RCC 7860 (cell line): ENCODE data around the gene CD8B.
A peak's percentile ranks its signal among the peaks of the same experiment; 100 is the strongest.
"Not testable (repeated sequence)": the region's sequence is repeated elsewhere in the genome, so short reads cannot be mapped to it uniquely, and the experiment has no call there.

ENCODE experiments used
- DNase-seq: peaks from one replicate; pipeline ENCODE4 v3.0.0-alpha.2; 2015; ENCODE audit warnings: low spot score
- FAIRE-seq: peaks from 2 replicates; lab custom pipeline; 2012; peaks lifted over from hg19 to GRCh38; lab: Jason Lieb, UNC

The CD8B gene

GRCh38 chr2:86836915-86837695 lies 24.6 kb downstream of the CD8B start:
- peak; percentile 37 for DNase-seq

GRCh38 chr2:86835548-86835889 lies 26.2 kb downstream of the CD8B start:
- FAIRE-seq, DNase-seq: not testable (repeated sequence)

More at GRCh38 chr2:86836915-86837695, 24.6 kb downstream of the CD8B start:
- FAIRE-seq = peak; percentile 91

DNA sequence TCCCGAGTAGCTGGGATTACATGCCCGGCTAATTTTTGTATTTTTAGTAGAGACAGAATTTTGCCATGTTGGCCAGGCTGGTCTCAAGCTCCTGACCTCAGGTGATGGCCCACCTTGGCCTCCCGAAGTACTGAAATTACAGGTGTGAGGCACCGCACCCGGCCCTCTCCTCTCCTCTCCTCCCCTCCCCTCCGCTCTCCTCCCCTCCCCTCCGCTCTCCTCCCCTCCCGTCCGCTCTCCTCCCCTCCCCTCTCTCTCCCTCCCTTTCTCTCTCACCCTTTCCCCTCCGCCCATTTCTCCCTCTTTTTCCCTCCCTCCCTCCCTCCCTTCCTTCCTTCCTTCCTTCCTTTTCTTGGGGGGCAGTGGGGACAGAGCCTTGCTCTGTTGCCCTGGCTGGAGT lies 28.4 kb downstream of the CD8B start:
- no peak for FAIRE-seq

DNA sequence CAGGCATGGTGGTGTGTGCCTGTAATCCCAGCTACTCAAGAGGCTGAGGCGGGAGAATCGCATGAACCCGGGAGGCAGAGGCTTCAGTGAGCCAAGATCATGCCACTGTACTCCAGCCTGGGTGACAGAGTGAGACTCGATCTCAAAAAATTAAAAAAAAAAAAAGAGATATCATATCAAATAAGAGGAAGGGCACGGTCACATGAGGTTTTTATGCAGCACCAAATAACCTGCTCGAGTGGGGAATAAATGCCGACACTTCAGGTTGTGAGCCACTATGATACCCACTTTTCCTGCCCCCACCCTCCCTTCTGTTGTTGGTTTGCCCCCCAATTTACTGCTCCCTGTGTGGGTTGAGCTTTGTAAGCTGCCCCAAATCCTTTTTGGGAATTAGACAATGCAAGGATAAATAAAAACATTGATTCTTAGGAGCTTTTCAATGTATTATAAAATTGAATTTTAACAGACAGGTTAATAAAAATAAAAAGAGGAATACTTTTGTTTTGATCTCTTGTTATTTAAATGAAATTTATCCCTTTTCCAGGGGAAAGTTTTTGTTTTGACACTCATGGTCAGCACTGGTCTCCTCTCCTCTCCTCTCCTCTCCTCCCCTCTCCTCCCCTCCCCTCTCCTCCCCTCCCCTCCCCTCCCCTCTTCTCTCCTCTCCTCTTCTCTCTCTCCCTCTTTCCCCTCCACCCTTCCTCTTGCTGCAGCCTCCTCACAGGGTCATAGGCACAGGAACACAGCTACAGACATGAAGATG lies 29.2 kb downstream of the CD8B start:
- DNase-seq (no peak), FAIRE-seq (no peak)

More for the DNA sequence above, 28.4 kb downstream of the CD8B start:
- DNase-seq = no peak

GRCh38 chr2:86831537-86831936 lies 30.1 kb downstream of the CD8B start:
- DNase-seq (no peak), FAIRE-seq (no peak)

DNA sequence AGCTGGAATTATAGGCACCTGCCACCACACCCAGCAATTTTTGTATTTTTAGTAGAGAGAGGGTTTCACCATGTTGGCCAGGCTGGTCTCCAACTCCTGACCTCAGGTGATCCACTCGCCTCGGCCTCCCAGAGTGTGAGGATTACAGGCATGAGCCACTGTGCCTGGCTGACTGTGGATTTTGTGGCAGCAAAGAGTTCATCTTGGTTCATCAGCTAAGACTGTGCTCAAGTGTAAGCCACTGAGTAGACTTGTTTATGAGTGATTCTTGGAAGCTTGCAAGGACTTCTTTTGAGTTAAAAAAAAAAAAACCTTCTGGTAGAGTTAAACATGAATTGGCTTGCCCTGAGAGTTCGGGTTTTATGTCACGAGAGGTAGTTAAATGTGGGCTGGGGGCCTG lies 34.7 kb downstream of the CD8B start:
- FAIRE-seq = no peak
- DNase-seq = no peak

DNA sequence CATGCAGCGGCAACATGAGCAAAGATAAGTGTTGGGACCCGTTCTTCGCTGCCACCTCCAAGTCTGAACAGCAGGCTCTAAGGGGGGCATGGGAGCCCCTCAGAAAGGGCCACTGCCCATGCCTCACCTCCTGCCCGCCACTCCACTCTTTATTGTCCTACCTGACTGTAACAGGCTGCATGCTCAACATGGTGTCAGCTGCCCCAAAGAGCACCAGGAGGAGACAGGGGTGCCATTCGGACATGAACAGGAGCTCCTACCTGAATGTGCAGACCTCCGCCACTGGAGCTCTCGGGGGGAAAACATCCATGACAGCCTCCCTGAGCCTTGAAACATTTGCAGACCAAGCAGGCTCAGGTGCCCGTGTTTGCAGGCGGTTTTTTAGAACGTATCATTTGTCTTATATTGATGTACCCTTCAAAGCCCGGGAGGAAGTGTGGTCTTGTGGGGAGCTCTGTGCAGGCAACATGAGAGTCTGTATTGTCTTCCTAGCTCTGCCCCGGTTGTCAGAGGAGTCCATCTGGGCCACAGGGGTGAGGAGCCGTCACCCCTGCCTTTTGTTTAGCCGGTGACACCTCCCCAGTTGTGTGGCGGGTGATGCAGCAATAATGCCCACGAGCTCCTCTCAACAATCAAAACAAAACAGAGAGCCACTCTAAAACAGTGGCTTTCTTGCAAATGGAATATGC lies 35.8 kb downstream of the CD8B start:
- no peak for FAIRE-seq
- no peak for DNase-seq

- no peak for FAIRE-seq
Observed at GRCh38 chr2:86825036-86825692, 36.5 kb downstream of the CD8B start.

GRCh38 chr2:86822668-86823345 lies 38.9 kb downstream of the CD8B start:
- FAIRE-seq = no peak
- no peak for DNase-seq

More at GRCh38 chr2:86825036-86825692, 36.5 kb downstream of the CD8B start:
- no peak for DNase-seq

GRCh38 chr2:86821842-86822241 lies 39.8 kb downstream of the CD8B start:
- no peak for FAIRE-seq

DNA sequence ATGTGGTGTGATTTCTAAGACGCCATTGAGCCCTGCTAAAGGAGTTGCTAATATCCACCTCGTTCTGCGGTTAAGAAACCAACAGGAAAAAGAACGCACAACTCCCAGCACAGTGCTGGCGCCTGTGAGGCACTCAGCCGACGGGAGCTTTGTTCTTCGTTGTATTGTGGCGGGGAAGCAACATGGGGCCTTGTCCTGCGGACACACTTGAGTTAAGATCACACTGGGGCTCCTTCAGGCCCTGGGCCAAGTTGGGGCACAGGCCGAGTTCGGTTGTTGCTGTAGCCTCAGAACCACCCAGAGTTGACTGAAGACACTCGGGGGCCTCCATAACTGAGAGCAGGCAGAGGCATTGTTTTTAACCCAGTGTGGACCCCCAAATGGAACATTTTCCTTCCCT lies 40.4 kb downstream of the CD8B start:
- FAIRE-seq (no peak), DNase-seq (no peak)

More at GRCh38 chr2:86821842-86822241, 39.8 kb downstream of the CD8B start:
- no peak for DNase-seq

GRCh38 chr2:86818957-86819356 lies 42.7 kb downstream of the CD8B start:
- no peak for FAIRE-seq
- no peak for DNase-seq

DNA sequence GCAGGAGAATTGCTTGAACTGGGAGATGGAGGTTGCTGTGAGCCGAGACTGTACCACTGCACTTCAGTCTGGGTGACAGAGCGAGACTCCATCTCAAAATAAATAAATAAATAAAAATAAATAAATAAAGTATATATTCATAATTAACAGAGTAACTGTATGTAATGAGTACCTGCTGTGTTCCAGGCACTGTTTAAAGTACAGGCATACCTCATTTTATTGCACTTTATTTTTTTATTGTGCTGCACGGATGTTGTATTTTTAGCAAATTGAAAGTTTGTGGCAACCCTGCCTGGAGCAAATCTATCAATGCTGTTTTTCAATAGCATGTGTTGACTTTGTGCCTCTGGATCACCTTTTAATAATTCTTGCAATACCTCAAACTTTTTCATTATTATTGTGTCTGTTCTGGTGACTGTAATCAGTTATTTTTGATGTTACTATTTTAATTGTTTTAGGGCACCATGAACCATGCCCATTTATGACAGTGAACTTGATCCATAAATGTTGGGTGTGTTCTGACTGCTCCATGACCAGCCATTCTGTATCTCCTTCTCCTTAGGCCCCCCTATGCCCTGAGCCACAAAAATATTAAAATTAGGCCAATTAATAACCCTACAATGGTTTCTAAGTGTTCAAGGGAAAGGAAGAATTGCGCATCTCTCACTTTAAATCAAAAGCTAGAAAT lies 43.4 kb downstream of the CD8B start:
- DNase-seq (no peak), FAIRE-seq (no peak)

- DNase-seq = no peak
- no peak for FAIRE-seq
Observed at GRCh38 chr2:86815611-86816010, 46.1 kb downstream of the CD8B start.

- FAIRE-seq = no peak
- DNase-seq = no peak
Observed at GRCh38 chr2:86809481-86810121, 52.1 kb downstream of the CD8B start.

DNA sequence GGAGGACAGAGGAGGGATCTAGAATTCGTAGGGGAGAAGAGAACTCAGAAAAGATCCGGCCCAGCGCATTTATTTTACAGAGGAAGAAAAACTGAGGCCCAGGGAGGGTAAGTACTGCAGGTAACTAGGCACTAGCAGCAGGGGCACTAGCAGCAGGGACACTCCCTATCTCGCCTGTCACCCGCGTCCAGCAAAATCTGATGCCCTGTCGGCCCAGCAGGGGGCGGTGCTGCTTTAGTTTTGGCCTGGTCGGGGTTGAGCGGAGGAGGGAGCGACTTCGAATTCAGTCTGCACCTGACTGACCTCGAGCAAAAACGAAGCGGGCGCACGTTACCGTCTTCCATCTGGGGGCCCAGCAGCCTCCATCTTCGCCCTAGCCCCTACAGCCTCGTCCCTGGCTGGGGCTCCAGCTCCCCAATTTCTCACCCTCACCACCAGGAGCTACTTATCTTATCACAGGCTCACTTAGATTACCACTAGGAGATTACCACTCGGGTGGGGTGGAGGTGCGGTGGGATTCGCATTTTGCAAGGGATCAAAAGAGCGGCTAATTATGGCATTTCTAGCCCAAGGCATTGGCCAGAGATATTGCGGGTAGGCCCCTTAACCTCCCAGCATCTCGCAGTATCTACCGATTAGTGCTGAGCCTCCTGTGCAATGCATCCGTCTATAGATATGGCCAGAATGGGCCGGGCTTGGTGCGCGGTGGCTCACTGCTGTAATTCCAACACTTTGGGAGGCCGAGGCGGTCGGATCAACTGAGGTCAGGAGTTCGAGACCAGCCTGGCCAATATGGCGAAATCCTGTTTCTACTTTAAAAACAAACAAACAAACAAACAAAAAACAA lies 53.1 kb downstream of the CD8B start:
- peak; percentile 73 for DNase-seq
- FAIRE-seq = no peak

DNA sequence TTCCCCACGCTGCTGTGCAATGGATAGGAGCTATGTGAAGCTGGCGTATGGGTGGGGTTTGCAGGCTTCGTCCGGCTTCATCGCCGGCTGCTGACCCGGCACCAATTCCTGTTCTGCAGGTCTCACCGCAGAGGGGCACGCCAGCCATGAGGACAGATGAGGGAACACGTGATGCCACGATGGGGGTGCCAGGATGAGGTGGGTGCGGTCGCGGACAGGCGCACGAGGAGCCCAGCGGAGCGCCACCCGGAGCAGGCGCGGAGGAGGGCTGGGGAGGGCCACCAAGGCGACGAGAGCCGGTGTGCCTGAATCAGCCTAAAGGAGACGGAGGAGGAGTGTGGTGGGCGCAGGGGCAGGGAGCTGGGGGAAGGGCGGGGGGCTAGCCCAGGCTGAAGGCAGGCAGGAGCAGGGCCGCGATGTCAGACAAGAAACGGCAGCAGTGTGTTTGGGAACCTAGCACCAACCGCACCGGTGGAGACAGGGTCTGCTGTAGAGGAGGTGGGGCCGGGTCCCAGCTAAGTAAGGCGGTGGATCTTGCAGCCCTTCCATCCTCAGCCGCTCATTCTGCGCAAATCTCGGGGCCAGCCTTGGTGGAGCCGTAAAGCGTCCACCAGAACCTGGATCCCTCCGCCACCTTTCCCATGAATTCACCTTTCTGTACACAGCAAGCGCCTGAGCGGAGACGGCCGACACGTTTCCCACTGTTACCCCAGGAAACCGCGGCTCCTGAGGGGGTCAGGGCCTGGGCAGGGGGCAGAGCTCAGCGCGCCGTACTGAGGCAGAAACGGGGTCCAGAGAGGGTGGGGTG lies 54.0 kb downstream of the CD8B start:
- no peak for DNase-seq
- FAIRE-seq = no peak

DNA sequence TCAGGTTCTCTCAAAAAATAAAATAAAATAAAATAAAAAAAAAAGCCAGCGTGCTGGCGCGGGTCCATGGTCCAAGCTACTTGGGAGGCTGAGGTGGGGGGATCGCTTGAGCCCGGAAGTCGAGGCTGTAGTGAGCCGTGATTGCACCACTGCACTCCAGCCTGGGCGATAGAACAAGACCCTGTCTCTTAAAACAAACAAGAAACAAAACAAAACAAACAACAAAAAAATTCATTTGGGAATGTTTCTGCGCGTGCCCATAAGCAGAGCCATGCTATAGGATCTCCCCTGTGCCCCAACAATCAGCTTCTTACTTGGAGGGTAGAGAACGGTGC lies 54.6 kb downstream of the CD8B start:
- FAIRE-seq = no peak
- no peak for DNase-seq
